DMS 273 (cell line): ENCODE data around the gene XIAP.
"Not testable (repeated sequence)": the region's sequence is repeated elsewhere in the genome, so short reads cannot be mapped to it uniquely, and the experiment has no call there.

ENCODE experiments used
- DNase-seq: peaks from one replicate; lab custom pipeline; 2025; ENCODE audit not compliant: unreplicated experiment; lab: John Stamatoyannopoulos, UW

The XIAP gene

GRCh38 chrX:123859846-123860838 lies at the start of gene XIAP:
XIAP (plus strand) TSS chrX:123860053; CDS start chrX:123885663, 25,610 bp downstream.
- DNase-seq, result peak; percentile 97

- DNase-seq, result no peak
Measured at GRCh38 chrX:123814343-123814742, 45.5 kb upstream of the XIAP start.

GRCh38 chrX:123814934-123815394 lies 44.9 kb upstream of the XIAP start:
- not testable (repeated sequence) for DNase-seq

GRCh38 chrX:123817288-123817894 lies 42.5 kb upstream of the XIAP start:
- DNase-seq, result no peak

- DNase-seq, result no peak
Measured at GRCh38 chrX:123818243-123818642, 41.6 kb upstream of the XIAP start.

- DNase-seq, result no peak
Measured at GRCh38 chrX:123822965-123823364, 36.9 kb upstream of the XIAP start.

- peak; percentile 57 for DNase-seq
Measured at GRCh38 chrX:123830309-123830708, 29.5 kb upstream of the XIAP start.

- peak; percentile 81 for DNase-seq
Measured at GRCh38 chrX:123833387-123833786, 26.5 kb upstream of the XIAP start.

- no peak for DNase-seq
Measured at GRCh38 chrX:123834116-123834515, 25.7 kb upstream of the XIAP start.

- DNase-seq, result no peak
Measured at GRCh38 chrX:123835661-123836371, 24.0 kb upstream of the XIAP start.

GRCh38 chrX:123845129-123845528 lies 14.7 kb upstream of the XIAP start:
- DNase-seq, result not testable (repeated sequence)

GRCh38 chrX:123846577-123847038 lies 13.2 kb upstream of the XIAP start:
- DNase-seq, result no peak

GRCh38 chrX:123847056-123847455 lies 12.8 kb upstream of the XIAP start:
- no peak for DNase-seq

GRCh38 chrX:123849096-123849495 lies 10.8 kb upstream of the XIAP start:
- no peak for DNase-seq

- not testable (repeated sequence) for DNase-seq
Measured at GRCh38 chrX:123849906-123850305, 9.9 kb upstream of the XIAP start.

- DNase-seq, result no peak
Measured at GRCh38 chrX:123851079-123851478, 8.8 kb upstream of the XIAP start.

- no peak for DNase-seq
Measured at GRCh38 chrX:123854329-123854728, 5.5 kb upstream of the XIAP start.

GRCh38 chrX:123859409-123859845 lies 426 bp upstream of the XIAP start:
- DNase-seq, result peak; percentile 97

- DNase-seq, result peak; percentile 53
Measured at GRCh38 chrX:123860983-123861382, 1.1 kb downstream of the XIAP start.

GRCh38 chrX:123869488-123869887 lies 9.6 kb downstream of the XIAP start:
- DNase-seq, result no peak

GRCh38 chrX:123871309-123871708 lies 11.5 kb downstream of the XIAP start:
- DNase-seq, result no peak
